Fibroblast of lung (primary cell): Measurements from ENCODE around the gene FPR2. TPM values are rescaled to one million over a fixed set of nuclear protein-coding genes. Genes with fewer than 3 reads are reported as not detected.

Experiments used
- DNase-seq, 2 donors: peaks; one replicate each; pipeline versions ENCODE4 v3.0.0 to v3.0.0-alpha.2; 2010; ENCODE audit warnings: low read depth in 2 of 2
- H2AFZ ChIP-seq: 2 replicates; pipeline ENCODE4 v1.5.1; 2012; ENCODE audit warnings: low read length, control low read depth, inconsistent platforms
- H3K27ac ChIP-seq: 2 replicates; pipeline ENCODE4 v1.5.1; 2011; ENCODE audit warnings: low read length, control low read depth; ENCODE audit not compliant: insufficient read depth
- H3K27me3 ChIP-seq: 2 replicates; pipeline ENCODE4 v1.5.1; 2011; ENCODE audit warnings: mild to moderate bottlenecking, low read length; ENCODE audit not compliant: control insufficient read depth, insufficient read depth
- H3K36me3 ChIP-seq: 2 replicates; pipeline ENCODE4 v1.5.1; 2011; ENCODE audit warnings: low read length; ENCODE audit not compliant: control insufficient read depth, insufficient read depth
- H3K4me1 ChIP-seq: 2 replicates; pipeline ENCODE4 v1.5.1; 2011; ENCODE audit warnings: low read length; ENCODE audit not compliant: control insufficient read depth, insufficient read depth; ENCODE audit errors: extremely low read depth
- H3K4me2 ChIP-seq: 2 replicates; pipeline ENCODE4 v1.5.1; 2011; ENCODE audit warnings: low read length, control low read depth; ENCODE audit not compliant: insufficient read depth; ENCODE audit errors: extremely low read depth
- H3K4me3 ChIP-seq, 4 experiments: fragments of 200-600 bp in 1 of 4; sonication (generic) in 1 of 4; replicated peaks in 1 of 4; 2 replicates each; pipeline ENCODE4 v1.5.1; 2011 to 2016; ENCODE audit warnings: low read length in 4 of 4, low read depth in 3 of 4, mild to moderate bottlenecking in 3 of 4, control low read depth in 2 of 4, inconsistent platforms in 1 of 4, mixed read lengths in 1 of 4; ENCODE audit not compliant: insufficient read depth in 1 of 4; ENCODE audit errors: control extremely low read depth in 1 of 4
- H3K79me2 ChIP-seq: 2 replicates; pipeline ENCODE4 v1.5.1; 2012; ENCODE audit warnings: mild to moderate bottlenecking, low read length, inconsistent platforms; ENCODE audit not compliant: control insufficient read depth, insufficient read depth
- H3K9ac ChIP-seq: 2 replicates; pipeline ENCODE4 v1.5.1; 2011; ENCODE audit warnings: mild to moderate bottlenecking, low read length, control low read depth; ENCODE audit not compliant: insufficient read depth
- H3K9me3 ChIP-seq: 2 replicates; pipeline ENCODE4 v1.5.1; 2012; ENCODE audit warnings: low read depth, low read length; ENCODE audit not compliant: control insufficient read depth, insufficient read depth
- H4K20me1 ChIP-seq: 2 replicates; pipeline ENCODE4 v1.5.1; 2011; ENCODE audit warnings: low read length; ENCODE audit not compliant: control insufficient read depth, insufficient read depth; ENCODE audit errors: extremely low read depth
- EZH2 ChIP-seq: IDR thresholded peaks from 2 replicates; pipeline ENCODE4 v1.5.1; 2012; ENCODE audit warnings: low read length, control low read depth, mild to moderate bottlenecking; ENCODE audit errors: missing control alignments
- polyA plus RNA-seq, 2 donors: library from polyadenylated mRNA; depleted of rRNA in 1 of 2; stranded (reverse) in 1 of 2; unstranded in 1 of 2; fragments of >200 nt; gene quantifications; 2 replicates each; pipeline ENCODE4 v1.2.1, GENCODE V29; 2011 to 2012; ENCODE audit warnings: missing spikeins in 1 of 2
- total RNA-seq: library from RNA; depleted of rRNA; stranded (reverse); fragments of >200 nt; gene quantifications from 2 replicates; pipeline ENCODE4 v1.2.1, GENCODE V29; 2014
- TF ChIP-seq, protein P1 (sequence below), 2 donors: IDR thresholded peaks in 1 of 2; conservative IDR thresholded peaks in 1 of 2; 1 replicate in 1 of 2; 2 replicates in 1 of 2; pipeline ENCODE4 v1.5.1; 2011 to 2012; ENCODE audit warnings: low read length in 2 of 2, control low read depth in 1 of 2, inconsistent platforms in 1 of 2, low read depth in 1 of 2, mild to moderate bottlenecking in 1 of 2

FPR2 gene
- total and polyA plus RNA-seq, 2 donors (not counting 1 experiment from before 2014, with no cell fraction given): 0.12 TPM; not detected in 1

DNA sequence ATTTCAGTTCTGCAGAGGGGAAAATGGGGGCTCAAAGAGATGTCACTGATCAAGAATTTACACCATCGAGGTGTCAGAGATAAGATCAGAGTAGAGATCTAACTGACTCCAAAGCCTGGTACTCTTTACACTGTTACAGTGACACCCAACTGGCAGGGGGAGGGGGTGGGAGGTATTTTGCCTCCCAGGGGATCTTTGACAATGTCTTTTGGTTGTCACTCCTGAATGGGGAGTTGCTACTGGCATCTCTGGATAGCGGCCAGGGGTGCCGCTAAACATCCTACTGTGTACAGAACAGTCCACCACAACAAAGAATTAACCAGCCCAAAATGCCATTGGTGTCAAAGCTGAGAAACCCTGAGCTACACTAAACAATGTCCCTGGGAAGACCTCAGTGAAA is 37.1 kb downstream of the FPR2 start:
- Histone ChIP-seq H3K4me1 (peaks cover 5% of the 10 kb centered on the region), H3K27ac (no peak overlapping the region), H4K20me1 (no peaks in the 10 kb centered on the region), H3K9ac (no peak overlapping the region), H3K79me2 (no peaks in the 10 kb centered on the region), H3K27me3 (no peaks in the 10 kb centered on the region), H3K4me3 (no peak overlapping the region), H3K4me2 (no peak overlapping the region), H2AFZ (no peak overlapping the region), H3K9me3 (no peaks in the 10 kb centered on the region), H3K36me3 (no peaks in the 10 kb centered on the region)
- TF ChIP-seq EZH2: no peak
- TF ChIP-seq, protein P1, sequence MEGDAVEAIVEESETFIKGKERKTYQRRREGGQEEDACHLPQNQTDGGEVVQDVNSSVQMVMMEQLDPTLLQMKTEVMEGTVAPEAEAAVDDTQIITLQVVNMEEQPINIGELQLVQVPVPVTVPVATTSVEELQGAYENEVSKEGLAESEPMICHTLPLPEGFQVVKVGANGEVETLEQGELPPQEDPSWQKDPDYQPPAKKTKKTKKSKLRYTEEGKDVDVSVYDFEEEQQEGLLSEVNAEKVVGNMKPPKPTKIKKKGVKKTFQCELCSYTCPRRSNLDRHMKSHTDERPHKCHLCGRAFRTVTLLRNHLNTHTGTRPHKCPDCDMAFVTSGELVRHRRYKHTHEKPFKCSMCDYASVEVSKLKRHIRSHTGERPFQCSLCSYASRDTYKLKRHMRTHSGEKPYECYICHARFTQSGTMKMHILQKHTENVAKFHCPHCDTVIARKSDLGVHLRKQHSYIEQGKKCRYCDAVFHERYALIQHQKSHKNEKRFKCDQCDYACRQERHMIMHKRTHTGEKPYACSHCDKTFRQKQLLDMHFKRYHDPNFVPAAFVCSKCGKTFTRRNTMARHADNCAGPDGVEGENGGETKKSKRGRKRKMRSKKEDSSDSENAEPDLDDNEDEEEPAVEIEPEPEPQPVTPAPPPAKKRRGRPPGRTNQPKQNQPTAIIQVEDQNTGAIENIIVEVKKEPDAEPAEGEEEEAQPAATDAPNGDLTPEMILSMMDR (conservative IDR thresholded peaks at IDR 0.05 in 1 of 2, IDR thresholded peaks at IDR 0.05 in 1 of 2; ENCODE audit: low read depth in 1 of 2, low read length in 2 of 2): no peak
- DNase-seq: no peak

DNA sequence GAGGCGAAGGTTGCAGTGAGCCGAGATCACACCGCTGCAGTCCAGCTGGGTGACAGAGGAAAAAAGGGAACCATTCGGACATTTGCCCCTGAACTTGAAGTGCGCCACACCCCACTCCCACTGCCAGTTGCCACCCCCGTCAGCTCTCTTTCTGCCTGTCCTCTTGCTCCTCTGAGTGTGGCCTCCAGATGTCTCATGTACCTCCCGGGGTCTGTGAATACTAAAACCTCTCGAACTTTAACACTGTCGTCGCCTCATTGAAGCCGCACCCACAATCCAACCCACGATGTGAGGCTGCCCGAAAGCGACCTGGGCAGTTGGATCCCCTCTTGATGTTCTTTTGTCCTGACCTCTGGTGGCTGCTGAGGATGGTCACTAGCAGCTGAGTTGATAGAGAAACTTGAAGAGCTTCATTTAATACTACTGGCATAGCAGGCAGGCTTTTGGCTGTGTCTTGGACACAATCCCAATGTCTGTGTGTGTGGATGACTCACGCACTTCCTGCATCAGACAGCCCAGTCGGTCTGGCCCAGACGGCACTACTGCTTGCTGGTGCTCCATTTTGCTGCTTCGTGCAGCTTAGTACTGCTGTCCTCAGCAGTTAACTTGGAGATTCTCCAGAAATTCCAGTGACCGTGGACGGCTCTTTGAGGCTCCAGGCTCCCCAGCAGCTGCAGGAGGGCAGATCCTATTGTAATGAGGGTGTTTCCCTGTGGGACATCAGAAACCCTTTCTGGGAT is 38.2 kb downstream of the FPR2 start:
- no peaks in the 10 kb centered on the region for H3K27me3 ChIP-seq
- peak overlapping the region; percentile 12 for H2AFZ ChIP-seq
- H3K4me1 ChIP-seq: peaks cover 5% of the 10 kb centered on the region
- peak; percentile 97 for DNase-seq
- peak overlapping the region; percentile 18 for H3K4me2 ChIP-seq
- H4K20me1 ChIP-seq: no peaks in the 10 kb centered on the region
- H3K9ac ChIP-seq: no peak overlapping the region
- H3K4me3 ChIP-seq: peak overlapping the region in 2 of 4 experiments; percentile 0 to 28
- no peaks in the 10 kb centered on the region for H3K36me3 ChIP-seq
- peak overlapping the region; percentile 65 for H3K27ac ChIP-seq
- TF ChIP-seq, protein P1 (conservative IDR thresholded peaks at IDR 0.05 in 1 of 2, IDR thresholded peaks at IDR 0.05 in 1 of 2; ENCODE audit: low read depth in 1 of 2, low read length in 2 of 2): peak in 1 of 2 donors; percentile 7
- no peak for TF ChIP-seq EZH2
- H3K9me3 ChIP-seq: no peaks in the 10 kb centered on the region
- no peaks in the 10 kb centered on the region for H3K79me2 ChIP-seq

DNA sequence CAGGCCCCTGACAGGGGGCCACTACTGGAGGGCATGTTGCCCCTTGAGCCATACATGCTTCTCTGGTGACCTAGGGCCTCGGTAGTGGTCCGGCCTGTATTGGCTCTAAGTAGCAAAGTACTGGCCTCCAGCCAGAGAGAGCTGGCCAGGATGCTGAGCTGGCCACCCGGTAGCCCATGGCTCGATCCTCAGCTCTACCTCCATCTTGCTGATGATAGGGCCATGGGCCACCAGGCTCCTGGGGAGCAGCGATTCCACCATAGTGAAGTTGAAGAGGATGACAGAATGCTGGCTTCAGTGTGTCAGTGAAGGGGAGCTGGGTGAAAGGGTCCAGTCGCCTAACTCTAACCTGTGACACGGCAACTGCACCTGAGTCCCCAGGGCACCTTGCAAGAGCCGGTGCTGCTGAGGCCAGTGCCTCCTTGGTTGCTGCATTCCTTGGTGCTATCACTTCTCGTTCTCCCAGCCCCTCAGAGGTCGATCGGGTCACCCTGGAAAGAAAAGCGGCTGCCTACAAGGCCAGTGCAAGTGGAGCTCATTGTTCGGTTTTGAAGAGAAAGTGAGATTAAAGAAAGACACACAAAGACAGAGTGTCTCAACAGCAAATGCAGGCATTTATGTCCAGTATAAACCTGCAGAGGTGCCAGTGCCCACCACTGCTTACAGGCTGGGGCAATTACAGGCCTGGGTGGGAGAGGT is 38.9 kb downstream of the FPR2 start:
- no peaks in the 10 kb centered on the region for H3K79me2 ChIP-seq
- no peaks in the 10 kb centered on the region for H3K36me3 ChIP-seq
- DNase-seq: no peak
- H3K4me2 ChIP-seq: peak overlapping the region; percentile 23
- H3K9me3 ChIP-seq: no peaks in the 10 kb centered on the region
- H3K4me3 ChIP-seq: no peak overlapping the region
- H3K27ac ChIP-seq: peak overlapping the region; percentile 65
- H2AFZ ChIP-seq: no peak overlapping the region
- no peaks in the 10 kb centered on the region for H3K27me3 ChIP-seq
- H3K4me1 ChIP-seq: peaks cover 5% of the 10 kb centered on the region
- no peak for TF ChIP-seq EZH2
- TF ChIP-seq, protein P1 (conservative IDR thresholded peaks at IDR 0.05 in 1 of 2, IDR thresholded peaks at IDR 0.05 in 1 of 2; ENCODE audit: low read depth in 1 of 2, low read length in 2 of 2): no peak
- H3K9ac ChIP-seq: no peak overlapping the region
- H4K20me1 ChIP-seq: no peaks in the 10 kb centered on the region
